GM21529 (cell line): Measurements from ENCODE around the gene FAM170B.

Experiments used
- ATAC-seq: cut with Tn5 transposase; IDR thresholded peaks from one replicate; pipeline ENCODE4 v1.9.1; 2021; ENCODE audit not compliant: unreplicated experiment

Gene FAM170B

GRCh38 chr10:49169776-49170175 lies 36.0 kb upstream of the FAM170B start:
- no peak for ATAC-seq

GRCh38 chr10:49168831-49169500 lies 35.1 kb upstream of the FAM170B start:
- ATAC-seq = no peak

GRCh38 chr10:49168171-49168540 lies 34.3 kb upstream of the FAM170B start:
- ATAC-seq = no peak

- ATAC-seq = no peak
Observed at GRCh38 chr10:49167425-49168170, 33.8 kb upstream of the FAM170B start.

GRCh38 chr10:49166484-49167400 lies 32.9 kb upstream of the FAM170B start:
- no peak for ATAC-seq

GRCh38 chr10:49165821-49166483 lies 32.1 kb upstream of the FAM170B start:
- no peak for ATAC-seq

GRCh38 chr10:49165259-49165658 lies 31.4 kb upstream of the FAM170B start:
- ATAC-seq = no peak

GRCh38 chr10:49164559-49165188 lies 30.9 kb upstream of the FAM170B start:
- ATAC-seq = peak; percentile 95

GRCh38 chr10:49163741-49164140 lies 29.9 kb upstream of the FAM170B start:
- ATAC-seq = no peak

GRCh38 chr10:49162761-49163310 lies 29.0 kb upstream of the FAM170B start:
- no peak for ATAC-seq

- no peak for ATAC-seq
Observed at GRCh38 chr10:49162063-49162462, 28.2 kb upstream of the FAM170B start.

- no peak for ATAC-seq
Observed at GRCh38 chr10:49161411-49161997, 27.7 kb upstream of the FAM170B start.

GRCh38 chr10:49160814-49161213 lies 27.0 kb upstream of the FAM170B start:
- no peak for ATAC-seq

GRCh38 chr10:49160110-49160509 lies 26.3 kb upstream of the FAM170B start:
- ATAC-seq = no peak

- ATAC-seq = no peak
Observed at GRCh38 chr10:49158915-49159314, 25.1 kb upstream of the FAM170B start.

- no peak for ATAC-seq
Observed at GRCh38 chr10:49158404-49158803, 24.6 kb upstream of the FAM170B start.

- ATAC-seq = no peak
Observed at GRCh38 chr10:49157229-49157628, 23.4 kb upstream of the FAM170B start.

GRCh38 chr10:49154641-49155040 lies 20.8 kb upstream of the FAM170B start:
- ATAC-seq = no peak

- ATAC-seq = no peak
Observed at GRCh38 chr10:49153971-49154370, 20.1 kb upstream of the FAM170B start.

- no peak for ATAC-seq
Observed at GRCh38 chr10:49153115-49153514, 19.3 kb upstream of the FAM170B start.
